ENCODE data around the gene PNMA5. TPM values are rescaled to one million over a fixed set of nuclear protein-coding genes. Genes with fewer than 3 reads are reported as not detected.
A peak's percentile ranks its signal among the peaks of the same experiment; 100 is the strongest.
"Not testable (repeated sequence)": the region's sequence is repeated elsewhere in the genome, so short reads cannot be mapped to it uniquely, and the experiment has no call there.

Gene PNMA5
- not detected for total RNA-seq

DNA sequence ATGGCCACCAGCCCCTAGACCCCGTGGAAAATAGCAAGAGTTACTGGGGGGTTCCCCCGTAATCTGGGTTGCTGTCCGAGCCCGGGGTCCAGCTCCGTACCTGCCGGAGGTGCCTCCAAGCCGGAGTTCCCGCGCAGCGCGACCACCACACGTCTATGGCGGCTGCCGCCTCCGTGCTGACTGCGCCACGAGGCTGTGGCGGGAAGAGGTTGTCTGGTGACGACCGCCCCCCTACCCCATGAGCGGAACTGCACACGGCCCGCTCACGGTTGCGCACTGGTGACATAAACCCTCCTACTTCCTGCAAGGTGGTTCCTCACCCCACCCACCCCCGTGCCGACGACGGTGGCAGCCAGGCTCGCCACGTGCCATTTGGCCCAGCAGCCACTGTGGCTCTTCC, at the start of gene PNMA5:
TSS of gene PNMA5 (minus strand) at position 184 of the 400 bp plus-strand sequence. CDS start 2,518 bp downstream, outside the sequence.
- Mint-ChIP-seq H3K9me3 (no peaks in the 10 kb centered on the region), H3K4me1 (ENCODE audit: low read depth) (peaks cover 2% of the 10 kb centered on the region), H3K27me3 (ENCODE audit: low read depth) (no peaks in the 10 kb centered on the region), H3K36me3 (ENCODE audit: insufficient read depth) (no peaks in the 10 kb centered on the region), H3K4me3 (no peak within 1 kb of the TSS)
- DNase-seq (no peak), ATAC-seq (no peak)

DNA sequence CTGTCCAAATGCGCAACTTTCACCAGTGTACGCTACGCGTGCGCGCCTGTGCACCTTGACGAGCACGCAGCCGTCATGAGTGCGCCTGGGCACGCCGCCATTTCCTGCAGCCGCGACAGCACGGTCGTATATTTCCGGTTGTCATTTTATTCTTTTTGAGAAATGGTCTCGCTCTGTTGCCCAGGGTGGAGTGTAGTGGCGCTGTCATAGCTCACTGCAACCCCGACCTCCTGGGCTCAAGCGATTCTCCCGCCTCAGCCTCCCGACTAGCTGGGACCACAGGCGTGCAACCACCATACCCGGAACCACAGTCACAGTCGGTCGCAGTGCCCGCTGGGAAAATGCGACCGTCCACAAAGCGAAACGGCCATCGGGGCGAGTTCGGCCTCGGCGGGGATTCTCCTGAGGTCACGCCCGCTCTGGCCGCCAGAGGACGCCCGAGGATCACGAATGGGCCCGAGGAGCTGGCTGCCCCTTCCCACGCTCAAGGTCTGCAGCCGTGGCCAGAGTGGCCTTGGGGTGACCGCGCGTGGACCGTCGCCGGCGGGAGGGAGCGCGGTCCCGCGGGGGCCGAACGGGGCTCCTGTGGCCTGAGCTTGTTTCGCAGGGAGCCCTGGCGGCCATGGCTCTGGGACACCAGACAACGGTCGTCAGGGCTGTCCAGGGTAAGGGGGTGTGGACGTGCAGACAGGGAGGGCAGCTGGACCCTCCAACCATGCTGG, 38.6 kb upstream of the PNMA5 start:
- DNase-seq, result peak; percentile 56
- Mint-ChIP-seq H3K27me3 (ENCODE audit: low read depth) (no peaks in the 10 kb centered on the region), H3K9me3 (no peaks in the 10 kb centered on the region), H3K4me3 (peak overlapping the region; percentile 86), H3K4me1 (ENCODE audit: low read depth) (peaks cover 11% of the 10 kb centered on the region), H3K36me3 (ENCODE audit: insufficient read depth) (peaks cover 7% of the 10 kb centered on the region)
- peak; percentile 65 to 75 for ATAC-seq

DNA sequence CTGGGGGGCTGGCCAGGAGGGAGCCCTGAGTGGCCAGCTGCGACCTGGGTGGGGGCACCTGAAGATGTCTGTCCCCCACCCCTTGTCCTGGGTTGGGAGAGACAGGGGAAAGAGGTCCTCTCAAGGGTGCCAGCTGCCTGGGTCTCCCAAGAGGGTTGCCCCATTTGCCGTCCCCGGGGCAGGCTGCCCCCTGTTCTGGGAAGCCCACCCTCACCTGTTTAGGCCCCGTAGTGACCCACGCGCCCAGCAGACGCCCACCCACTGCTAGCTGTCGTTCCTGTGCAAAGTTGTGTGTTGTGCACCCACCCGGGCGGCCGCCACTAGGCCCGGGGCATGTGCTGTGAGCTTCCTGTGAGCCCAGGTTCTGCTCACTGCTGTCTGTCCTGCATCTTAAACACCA, 36.9 kb upstream of the PNMA5 start:
- ATAC-seq (no peak), DNase-seq (no peak)
- Mint-ChIP-seq H3K27me3 (ENCODE audit: low read depth) (no peaks in the 10 kb centered on the region), H3K36me3 (ENCODE audit: insufficient read depth) (peaks cover 1% of the 10 kb centered on the region), H3K9me3 (no peaks in the 10 kb centered on the region), H3K4me3 (no peak overlapping the region), H3K4me1 (ENCODE audit: low read depth) (peaks cover 11% of the 10 kb centered on the region)

DNA sequence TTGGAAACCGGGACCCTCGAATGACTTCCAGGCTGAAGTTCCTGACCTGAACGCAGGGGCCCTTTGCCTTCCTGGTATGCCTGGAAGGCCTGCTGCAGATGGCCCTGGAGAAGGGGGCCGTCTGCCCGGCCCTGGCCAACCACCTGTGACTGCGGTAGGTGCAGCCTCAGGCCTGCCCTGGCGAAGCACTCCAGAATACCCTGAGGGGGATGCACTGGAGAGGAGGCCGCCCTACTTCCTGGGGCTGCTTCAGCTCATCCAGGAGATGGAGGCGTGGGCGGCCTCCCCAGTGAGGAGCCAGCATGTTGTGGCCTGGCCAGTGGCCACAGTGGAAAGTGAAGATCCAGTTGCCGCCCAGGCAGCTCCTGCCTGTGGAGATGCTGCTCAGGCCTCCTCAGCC, 36.0 kb upstream of the PNMA5 start:
- Mint-ChIP-seq H3K4me1 (ENCODE audit: low read depth) (peaks cover 11% of the 10 kb centered on the region), H3K4me3 (no peak overlapping the region), H3K27me3 (ENCODE audit: low read depth) (no peaks in the 10 kb centered on the region), H3K9me3 (no peaks in the 10 kb centered on the region), H3K36me3 (ENCODE audit: insufficient read depth) (no peaks in the 10 kb centered on the region)
- DNase-seq (no peak), ATAC-seq (no peak)

DNA sequence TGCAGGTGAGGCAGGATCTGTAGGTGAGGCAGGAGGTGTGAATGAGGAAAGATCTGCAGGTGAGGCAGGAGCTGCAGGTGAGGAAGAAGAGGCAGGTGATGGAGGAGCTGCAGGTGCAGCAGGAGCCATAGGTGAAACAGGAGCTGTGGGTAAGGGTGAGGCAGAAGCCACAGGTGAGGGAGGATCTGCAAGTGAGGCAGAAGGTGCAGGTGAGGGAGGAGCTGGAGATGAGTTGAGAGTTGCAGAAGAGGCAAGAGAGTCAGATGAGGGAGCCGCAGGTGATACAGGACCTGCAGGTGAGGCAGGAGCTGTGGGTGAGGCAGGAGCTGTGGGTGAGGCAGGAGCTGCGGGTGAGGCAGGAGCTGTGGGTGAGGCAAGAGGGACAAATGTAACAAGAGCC, 35.2 kb upstream of the PNMA5 start:
- Mint-ChIP-seq H3K27me3 (ENCODE audit: low read depth) (no peaks in the 10 kb centered on the region), H3K4me3 (no peak overlapping the region), H3K9me3 (no peaks in the 10 kb centered on the region), H3K36me3 (ENCODE audit: insufficient read depth) (no peaks in the 10 kb centered on the region), H3K4me1 (ENCODE audit: low read depth) (peaks cover 11% of the 10 kb centered on the region)
- DNase-seq (no peak), ATAC-seq (no peak)

DNA sequence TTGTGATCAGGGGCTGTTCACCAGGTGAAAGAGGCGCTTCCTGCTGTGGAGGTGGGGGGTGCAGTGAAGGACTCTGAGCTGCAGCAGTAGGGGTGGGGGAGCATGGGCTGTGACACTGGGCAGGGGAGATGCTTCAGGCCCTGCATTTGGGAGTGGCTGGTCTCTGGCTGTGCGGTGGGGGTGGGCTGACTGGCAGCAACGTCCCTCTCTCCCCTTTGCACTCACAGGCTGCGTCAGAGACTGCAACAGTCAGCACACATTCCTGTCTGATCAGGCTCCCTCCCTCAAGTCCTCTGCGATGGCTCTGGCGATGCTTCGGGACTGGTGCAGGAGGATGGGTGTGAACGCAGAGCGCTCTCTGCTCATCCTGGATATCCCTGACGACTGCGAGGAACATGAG, 34.6 kb upstream of the PNMA5 start:
- not testable (repeated sequence) for DNase-seq

DNA sequence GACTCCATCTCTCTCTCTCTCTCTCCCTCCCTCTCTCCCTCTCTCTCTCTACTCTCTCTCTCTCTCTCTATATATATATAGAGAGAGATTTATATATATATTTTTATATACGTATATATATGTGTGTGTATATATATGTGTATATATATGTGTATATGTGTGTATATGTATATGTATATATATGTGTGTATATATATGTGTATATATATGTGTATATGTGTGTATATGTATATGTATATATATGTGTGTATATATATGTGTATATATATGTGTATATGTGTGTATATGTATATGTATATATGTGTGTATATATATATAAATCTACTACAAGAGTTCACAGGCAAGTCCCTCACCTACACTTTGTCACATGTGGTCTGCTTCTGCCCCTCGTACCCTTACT, 32.6 kb upstream of the PNMA5 start:
- not testable (repeated sequence) for H3K36me3 Mint-ChIP-seq (ENCODE audit: insufficient read depth); H3K4me3 Mint-ChIP-seq; ATAC-seq; DNase-seq; H3K4me1 Mint-ChIP-seq (ENCODE audit: low read depth); H3K27me3 Mint-ChIP-seq (ENCODE audit: low read depth); H3K9me3 Mint-ChIP-seq

More for the DNA sequence above, 34.6 kb upstream of the PNMA5 start:
- H3K9me3 Mint-ChIP-seq; H3K4me3 Mint-ChIP-seq; H3K4me1 Mint-ChIP-seq (ENCODE audit: low read depth); H3K27me3 Mint-ChIP-seq (ENCODE audit: low read depth); ATAC-seq; H3K36me3 Mint-ChIP-seq (ENCODE audit: insufficient read depth): not testable (repeated sequence)

DNA sequence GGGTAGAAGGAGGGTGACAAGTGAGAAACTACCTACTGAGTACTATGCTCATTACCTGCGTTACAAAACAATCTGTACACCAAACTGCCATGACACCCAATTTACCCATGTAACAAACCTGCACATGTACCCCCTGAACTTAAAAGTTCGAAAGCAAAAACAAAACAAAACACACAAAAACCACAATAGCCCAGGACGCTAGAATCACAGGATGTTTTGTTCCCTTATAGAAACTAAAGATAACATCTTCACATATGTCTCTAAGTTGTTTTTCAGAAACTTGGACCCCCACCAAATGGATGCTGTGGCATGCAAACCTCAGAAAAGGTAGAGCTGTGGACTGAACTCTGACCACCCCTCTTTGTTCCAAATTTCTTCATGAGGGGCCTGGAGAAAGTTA, 25.2 kb upstream of the PNMA5 start:
- DNase-seq (no peak), ATAC-seq (no peak)
- Mint-ChIP-seq H3K36me3 (ENCODE audit: insufficient read depth) (no peaks in the 10 kb centered on the region), H3K4me3 (no peak overlapping the region), H3K4me1 (ENCODE audit: low read depth) (peaks cover 13% of the 10 kb centered on the region), H3K9me3 (no peaks in the 10 kb centered on the region), H3K27me3 (ENCODE audit: low read depth) (peaks cover 1% of the 10 kb centered on the region)

DNA sequence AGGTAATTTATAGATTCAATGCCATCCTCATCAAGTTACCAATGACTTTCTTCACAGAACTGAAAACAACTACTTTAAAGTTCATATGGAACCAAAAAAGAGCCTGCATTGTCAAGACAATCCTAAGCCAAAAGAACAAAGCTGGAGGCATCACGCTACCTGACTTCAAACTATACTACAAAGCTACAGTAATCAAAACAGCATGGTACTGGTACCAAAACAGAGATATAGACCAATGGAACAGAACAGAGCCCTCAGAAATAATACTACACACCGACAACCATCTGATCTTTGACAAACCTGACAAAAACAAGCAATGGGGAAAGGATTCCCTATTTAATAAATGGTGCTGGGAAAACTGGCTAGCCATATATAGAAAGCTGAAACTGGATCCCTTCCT, 23.3 kb upstream of the PNMA5 start:
- H3K27me3 Mint-ChIP-seq (ENCODE audit: low read depth); ATAC-seq; H3K36me3 Mint-ChIP-seq (ENCODE audit: insufficient read depth); DNase-seq; H3K9me3 Mint-ChIP-seq; H3K4me3 Mint-ChIP-seq: not testable (repeated sequence)
- H3K4me1 Mint-ChIP-seq (ENCODE audit: low read depth), result peaks cover 13% of the 10 kb centered on the region

DNA sequence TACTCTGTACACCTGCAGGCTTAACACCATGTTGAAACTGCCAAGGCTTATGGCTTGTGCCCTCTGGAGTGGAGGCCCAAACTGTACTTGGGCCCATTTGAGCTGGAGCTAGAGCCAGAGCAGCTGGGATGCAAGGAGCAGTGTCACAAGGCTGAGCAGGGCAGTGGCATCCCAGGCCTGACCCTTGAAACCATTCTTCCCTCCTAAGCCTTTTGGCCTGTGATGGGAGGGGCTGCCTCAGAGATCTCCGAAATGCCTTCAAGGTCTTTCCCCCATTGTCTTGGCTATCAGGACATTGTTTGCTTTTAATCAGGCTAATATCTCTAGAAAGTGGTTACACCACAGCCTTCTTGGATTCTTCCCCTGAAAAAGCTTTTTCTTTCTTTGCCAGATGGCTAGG, 10.9 kb upstream of the PNMA5 start:
- DNase-seq, result no peak
- no peak for ATAC-seq
- Mint-ChIP-seq H3K4me3 (no peak overlapping the region), H3K36me3 (ENCODE audit: insufficient read depth) (no peaks in the 10 kb centered on the region), H3K27me3 (ENCODE audit: low read depth) (peaks cover 4% of the 10 kb centered on the region), H3K9me3 (no peaks in the 10 kb centered on the region), H3K4me1 (ENCODE audit: low read depth) (no peaks in the 10 kb centered on the region)

DNA sequence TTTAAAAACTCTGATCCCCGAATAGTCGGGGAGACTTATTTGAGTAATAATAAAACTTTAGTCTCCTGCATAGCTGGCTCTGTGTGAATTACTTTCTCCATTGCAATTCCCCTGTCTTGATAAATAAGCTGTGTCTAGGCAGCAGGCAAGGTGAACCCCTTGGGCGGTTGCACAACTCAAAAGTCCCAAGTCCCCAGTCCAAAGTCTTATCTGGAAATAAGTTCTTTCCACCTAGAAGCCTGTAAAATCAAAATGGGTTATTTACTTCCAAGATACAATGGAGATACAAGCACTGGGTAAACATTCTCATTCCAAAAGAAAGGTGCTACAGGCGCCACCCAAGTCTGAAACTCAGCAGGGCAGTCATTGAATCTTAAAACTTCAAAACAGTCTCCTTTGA, 10.1 kb upstream of the PNMA5 start:
- Mint-ChIP-seq H3K27me3 (ENCODE audit: low read depth) (peaks cover 4% of the 10 kb centered on the region), H3K36me3 (ENCODE audit: insufficient read depth) (no peaks in the 10 kb centered on the region), H3K4me1 (ENCODE audit: low read depth) (no peaks in the 10 kb centered on the region), H3K9me3 (no peaks in the 10 kb centered on the region), H3K4me3 (no peak overlapping the region)
- DNase-seq (no peak), ATAC-seq (no peak)

DNA sequence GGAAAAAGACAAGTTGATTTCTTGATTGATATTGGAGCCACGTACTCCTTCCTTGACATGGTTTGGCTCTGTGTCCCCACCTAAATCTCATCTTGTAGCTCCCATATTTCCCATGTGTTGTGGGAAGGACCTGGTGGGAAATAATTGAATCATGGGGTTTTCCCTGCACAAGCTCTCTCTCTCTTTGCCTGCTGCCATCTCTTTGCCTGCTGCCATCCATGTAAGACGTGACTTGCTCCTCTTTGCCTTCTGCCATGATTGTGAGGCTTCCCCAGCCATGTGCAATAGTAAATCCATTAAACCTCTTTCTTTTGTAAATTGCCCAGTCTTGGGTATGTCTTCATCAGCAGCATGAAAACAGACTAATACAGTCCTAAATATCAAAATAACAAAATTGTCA, 8.3 kb upstream of the PNMA5 start:
- not testable (repeated sequence) for H3K4me1 Mint-ChIP-seq (ENCODE audit: low read depth); DNase-seq; H3K9me3 Mint-ChIP-seq; H3K27me3 Mint-ChIP-seq (ENCODE audit: low read depth); H3K36me3 Mint-ChIP-seq (ENCODE audit: insufficient read depth); ATAC-seq; H3K4me3 Mint-ChIP-seq

DNA sequence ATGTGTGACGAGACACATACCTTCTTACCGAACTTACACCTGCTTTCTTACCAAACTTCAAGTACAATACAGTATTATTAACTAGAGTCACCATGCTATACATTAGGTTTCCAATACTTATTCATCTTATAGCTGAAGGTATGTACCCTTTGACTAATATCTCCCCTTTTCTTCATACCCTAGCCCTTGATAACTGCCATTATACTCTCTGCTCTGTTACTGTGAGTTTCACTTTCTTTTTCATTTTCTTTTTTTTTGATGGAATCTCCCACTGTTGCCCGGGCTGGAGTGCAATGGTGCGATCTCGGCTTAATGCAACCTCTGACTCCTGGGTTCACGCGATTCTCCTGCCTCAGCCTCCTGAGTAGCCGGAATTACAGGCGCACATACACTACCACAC, 3.4 kb upstream of the PNMA5 start:
- no peaks in the 10 kb centered on the region for H3K27me3 Mint-ChIP-seq (ENCODE audit: low read depth)
- no peak for ATAC-seq

DNA sequence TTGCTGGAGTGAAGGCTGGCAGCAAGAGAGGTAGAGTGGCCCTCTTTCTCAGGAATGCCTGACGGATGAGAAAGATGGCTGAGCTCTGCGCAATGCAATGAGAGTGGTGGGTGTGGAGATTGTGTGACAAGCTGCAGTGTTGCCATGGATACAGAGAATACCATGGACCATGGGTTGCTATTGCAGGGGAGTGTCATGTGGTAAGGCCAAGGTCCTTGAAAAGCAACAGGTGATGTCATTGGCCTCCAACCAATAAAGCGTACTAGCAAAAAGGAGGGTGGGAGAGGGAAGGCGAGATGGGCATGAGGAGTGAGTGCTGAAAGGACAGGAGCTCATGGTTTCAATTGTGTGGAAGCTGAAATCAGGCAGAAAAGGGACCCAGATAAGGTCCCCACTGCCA, 1.8 kb downstream of the PNMA5 start:
- H3K9me3 Mint-ChIP-seq, result no peaks in the 10 kb centered on the region
- ATAC-seq (no peak), DNase-seq (no peak)
- H3K4me3 Mint-ChIP-seq, result no peak overlapping the region
- H3K27me3 Mint-ChIP-seq (ENCODE audit: low read depth), result no peaks in the 10 kb centered on the region
- H3K36me3 Mint-ChIP-seq (ENCODE audit: insufficient read depth), result no peaks in the 10 kb centered on the region
- peaks cover 5% of the 10 kb centered on the region for H3K4me1 Mint-ChIP-seq (ENCODE audit: low read depth)

More for the DNA sequence above, 3.4 kb upstream of the PNMA5 start:
- H3K9me3 Mint-ChIP-seq, result no peaks in the 10 kb centered on the region
- no peaks in the 10 kb centered on the region for H3K4me1 Mint-ChIP-seq (ENCODE audit: low read depth)
- DNase-seq, result no peak
- H3K36me3 Mint-ChIP-seq (ENCODE audit: insufficient read depth), result no peaks in the 10 kb centered on the region
- H3K4me3 Mint-ChIP-seq, result no peak overlapping the region

DNA sequence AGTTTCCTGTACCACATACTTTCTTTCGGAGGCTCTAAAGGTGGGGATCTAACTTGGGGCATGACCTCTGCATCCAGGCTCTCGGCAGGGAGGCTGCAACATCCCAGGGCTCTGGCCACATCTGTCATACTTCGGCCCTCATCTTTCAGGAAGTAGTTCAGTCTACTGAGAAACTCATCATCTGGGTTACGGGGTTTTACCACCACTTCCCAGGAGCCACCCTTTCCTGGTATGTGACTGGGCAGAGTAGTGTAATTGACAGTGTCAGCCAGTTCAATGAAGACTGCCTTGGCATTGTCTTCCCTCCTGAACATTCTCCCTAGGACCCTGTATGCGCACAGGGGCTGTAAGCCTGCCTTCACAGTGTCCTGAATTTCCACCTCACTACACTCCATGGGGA, 2.8 kb downstream of the PNMA5 start:
- H3K4me1 Mint-ChIP-seq (ENCODE audit: low read depth), result peaks cover 5% of the 10 kb centered on the region
- ATAC-seq (no peak), DNase-seq (no peak)
- no peak overlapping the region for H3K4me3 Mint-ChIP-seq
- no peaks in the 10 kb centered on the region for H3K9me3 Mint-ChIP-seq
- no peaks in the 10 kb centered on the region for H3K36me3 Mint-ChIP-seq (ENCODE audit: insufficient read depth)
- no peaks in the 10 kb centered on the region for H3K27me3 Mint-ChIP-seq (ENCODE audit: low read depth)

DNA sequence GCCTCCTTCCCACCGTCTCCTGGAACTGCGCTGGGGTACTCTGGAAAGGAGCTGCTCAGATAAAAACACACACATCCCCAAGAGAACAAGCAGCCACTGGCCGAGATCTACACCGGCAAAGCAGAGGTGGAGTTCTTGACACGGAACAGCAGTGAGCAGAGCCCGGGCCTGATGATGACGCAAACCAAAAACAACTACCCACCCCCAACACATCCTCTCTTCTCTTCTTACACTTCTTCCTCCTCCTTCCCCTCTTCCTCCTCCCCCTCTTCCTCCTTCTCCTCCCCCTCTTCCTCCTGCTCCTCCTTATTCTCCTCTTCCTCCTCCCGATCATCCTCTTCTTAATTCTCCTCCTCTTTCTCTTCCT, 4.6 kb downstream of the PNMA5 start:
- Mint-ChIP-seq H3K27me3 (ENCODE audit: low read depth) (no peaks in the 10 kb centered on the region), H3K9me3 (no peaks in the 10 kb centered on the region), H3K36me3 (ENCODE audit: insufficient read depth) (no peaks in the 10 kb centered on the region), H3K4me1 (ENCODE audit: low read depth) (peaks cover 5% of the 10 kb centered on the region), H3K4me3 (no peak overlapping the region)
- peak in 1 of 2 donors; percentile 41 for ATAC-seq
- DNase-seq, result no peak
